Smooth muscle cell (in vitro differentiated cells): ENCODE data around the gene USP3. TPM values are rescaled to one million over a fixed set of nuclear protein-coding genes. Genes with fewer than 3 reads are reported as not detected.

Experiments used
- DNase-seq: peaks from one replicate; lab custom pipeline; 2025; ENCODE audit not compliant: unreplicated experiment; lab: John Stamatoyannopoulos, UW
- H2AFZ ChIP-seq: fragments of 200-600 bp; sonication (generic); 2 replicates; pipeline ENCODE4 v1.6.0; 2016; ENCODE audit warnings: antibody characterized with exemption, low read depth, mild to moderate bottlenecking
- H3F3A ChIP-seq: fragments of 200-600 bp; sonication (generic); 2 replicates; pipeline ENCODE4 v1.6.0; 2017; ENCODE audit warnings: antibody characterized with exemption, low read depth
- H3K27ac ChIP-seq: fragments of 200-600 bp; sonication (generic); 2 replicates; pipeline ENCODE4 v1.5.1; 2016; ENCODE audit warnings: low read depth, mild to moderate bottlenecking
- H3K27me3 ChIP-seq: fragments of 200-600 bp; sonication (generic); 2 replicates; pipeline ENCODE4 v1.6.1; 2016; ENCODE audit warnings: low read depth, mild to moderate bottlenecking
- H3K36me3 ChIP-seq: fragments of 200-600 bp; sonication (generic); 2 replicates; pipeline ENCODE4 v1.5.1; 2016; ENCODE audit warnings: low read depth
- H3K4me1 ChIP-seq: fragments of 200-600 bp; sonication (generic); 2 replicates; pipeline ENCODE4 v1.5.1; 2016; ENCODE audit warnings: low read depth
- H3K4me2 ChIP-seq: fragments of 200-600 bp; sonication (generic); 2 replicates; pipeline ENCODE4 v1.6.0; 2016; ENCODE audit warnings: mild to moderate bottlenecking
- H3K4me3 ChIP-seq: fragments of 200-600 bp; sonication (generic); 2 replicates; pipeline ENCODE4 v1.5.1; 2016; ENCODE audit warnings: mild to moderate bottlenecking
- H3K79me2 ChIP-seq: fragments of 200-600 bp; sonication (generic); 2 replicates; pipeline ENCODE4 v1.6.0; 2016; ENCODE audit warnings: low read depth, mild to moderate bottlenecking
- H3K9ac ChIP-seq: fragments of 200-600 bp; sonication (generic); 2 replicates; pipeline ENCODE4 v1.6.0; 2016; ENCODE audit warnings: low read depth
- H3K9me3 ChIP-seq: fragments of 200-600 bp; sonication (generic); replicated peaks from 2 replicates; pipeline ENCODE4 v1.5.1; 2016; ENCODE audit warnings: low read depth
- H4K20me1 ChIP-seq: fragments of 200-600 bp; sonication (generic); 2 replicates; pipeline ENCODE4 v1.6.0; 2016; ENCODE audit warnings: low read depth
- WGBS: methylation state at CpG from one replicate; pipeline ENCODE4 v1.1.7; 2016; ENCODE audit warnings: low lambda C conversion rate; 5-methylcytosine and 5-hydroxymethylcytosine counted together
- polyA plus RNA-seq: library from polyadenylated mRNA; unstranded; fragments of >200 nt; fragmentation: Nextera tagmentation; extraction: Ambion mirVana; gene quantifications from 2 replicates; pipeline ENCODE4 v1.2.1, GENCODE V29; 2016
- total RNA-seq: library from RNA; depleted of rRNA; stranded (reverse); fragments of >200 nt; gene quantifications from 2 replicates; pipeline ENCODE4 v1.2.3, GENCODE V29; 2014
- TF ChIP-seq, protein P1 (sequence below): fragments of 200-600 bp; sonication (generic); IDR thresholded peaks from 2 replicates; pipeline ENCODE4 v1.5.1; 2017; ENCODE audit warnings: borderline replicate concordance, mild to moderate bottlenecking, antibody characterized with exemption; ENCODE audit not compliant: insufficient read depth, poor library complexity, severe bottlenecking

Gene USP3
- total and polyA plus RNA-seq, 2 experiments from 2014 or later = 17.1 to 26.2 TPM

DNA sequence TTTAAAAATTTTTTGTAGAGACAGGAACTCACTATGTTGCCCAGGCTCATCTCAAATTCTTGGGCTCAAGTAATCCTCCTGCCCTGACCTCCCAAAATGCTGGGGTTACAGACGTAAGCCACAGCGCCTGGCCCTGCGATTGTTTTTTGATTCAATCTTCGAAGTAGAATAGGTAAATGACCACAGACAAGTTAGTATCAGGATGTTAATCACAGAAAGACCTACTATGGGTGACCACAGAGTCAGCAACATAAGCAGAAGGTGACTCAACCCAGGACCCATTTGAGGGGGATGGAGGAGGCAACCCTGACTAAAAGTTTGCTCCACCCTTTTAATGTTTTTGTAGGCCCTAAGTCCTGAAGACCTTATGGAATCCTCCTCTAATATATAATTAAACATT is 10.0 kb upstream of the USP3 start:
- Histone ChIP-seq H4K20me1 (no peaks in the 10 kb centered on the region), H3K9ac (no peak overlapping the region), H3K36me3 (no peaks in the 10 kb centered on the region), H3K27me3 (no peaks in the 10 kb centered on the region), H3K4me2 (no peak overlapping the region), H2AFZ (no peak overlapping the region), H3K9me3 (no peaks in the 10 kb centered on the region), H3K4me1 (peaks cover 5% of the 10 kb centered on the region), H3F3A (peaks cover 7% of the 10 kb centered on the region), H3K79me2 (no peaks in the 10 kb centered on the region), H3K27ac (no peak overlapping the region), H3K4me3 (no peak overlapping the region)
- DNase-seq = no peak
- 90% methylated on average over 4 of the region's 4 CpGs for WGBS
- TF ChIP-seq, protein P1, sequence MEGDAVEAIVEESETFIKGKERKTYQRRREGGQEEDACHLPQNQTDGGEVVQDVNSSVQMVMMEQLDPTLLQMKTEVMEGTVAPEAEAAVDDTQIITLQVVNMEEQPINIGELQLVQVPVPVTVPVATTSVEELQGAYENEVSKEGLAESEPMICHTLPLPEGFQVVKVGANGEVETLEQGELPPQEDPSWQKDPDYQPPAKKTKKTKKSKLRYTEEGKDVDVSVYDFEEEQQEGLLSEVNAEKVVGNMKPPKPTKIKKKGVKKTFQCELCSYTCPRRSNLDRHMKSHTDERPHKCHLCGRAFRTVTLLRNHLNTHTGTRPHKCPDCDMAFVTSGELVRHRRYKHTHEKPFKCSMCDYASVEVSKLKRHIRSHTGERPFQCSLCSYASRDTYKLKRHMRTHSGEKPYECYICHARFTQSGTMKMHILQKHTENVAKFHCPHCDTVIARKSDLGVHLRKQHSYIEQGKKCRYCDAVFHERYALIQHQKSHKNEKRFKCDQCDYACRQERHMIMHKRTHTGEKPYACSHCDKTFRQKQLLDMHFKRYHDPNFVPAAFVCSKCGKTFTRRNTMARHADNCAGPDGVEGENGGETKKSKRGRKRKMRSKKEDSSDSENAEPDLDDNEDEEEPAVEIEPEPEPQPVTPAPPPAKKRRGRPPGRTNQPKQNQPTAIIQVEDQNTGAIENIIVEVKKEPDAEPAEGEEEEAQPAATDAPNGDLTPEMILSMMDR = no peak

DNA sequence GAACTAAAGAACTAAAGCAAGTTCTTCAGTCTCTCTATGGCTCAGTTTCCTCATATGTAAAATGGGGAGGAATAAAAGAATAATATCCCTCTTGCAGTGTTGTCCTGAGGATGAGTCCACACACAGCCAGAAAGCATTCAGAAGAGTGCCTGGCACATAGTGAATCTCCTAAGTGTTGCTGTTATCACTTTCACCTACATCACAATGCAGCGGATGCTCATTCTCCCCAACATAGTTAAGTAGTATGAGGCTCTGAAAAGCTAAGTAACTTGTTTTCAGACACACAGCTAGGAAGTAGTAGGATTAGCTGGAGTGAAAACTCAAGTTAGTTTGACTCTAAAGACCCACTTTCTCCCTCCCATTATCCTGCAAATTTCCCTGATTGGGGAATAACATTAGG is 9.1 kb upstream of the USP3 start:
- H3K4me3 ChIP-seq = no peak overlapping the region
- 54% methylated on average over 1 of the region's 1 CpG for WGBS
- DNase-seq = no peak
- TF ChIP-seq, protein P1 = no peak
- no peak overlapping the region for H3K27ac ChIP-seq
- no peak overlapping the region for H2AFZ ChIP-seq
- no peaks in the 10 kb centered on the region for H4K20me1 ChIP-seq
- no peaks in the 10 kb centered on the region for H3K9me3 ChIP-seq
- H3F3A ChIP-seq = peaks cover 7% of the 10 kb centered on the region
- no peaks in the 10 kb centered on the region for H3K79me2 ChIP-seq
- no peak overlapping the region for H3K4me2 ChIP-seq
- H3K4me1 ChIP-seq = peaks cover 5% of the 10 kb centered on the region
- no peaks in the 10 kb centered on the region for H3K36me3 ChIP-seq
- H3K9ac ChIP-seq = no peak overlapping the region
- H3K27me3 ChIP-seq = no peaks in the 10 kb centered on the region

DNA sequence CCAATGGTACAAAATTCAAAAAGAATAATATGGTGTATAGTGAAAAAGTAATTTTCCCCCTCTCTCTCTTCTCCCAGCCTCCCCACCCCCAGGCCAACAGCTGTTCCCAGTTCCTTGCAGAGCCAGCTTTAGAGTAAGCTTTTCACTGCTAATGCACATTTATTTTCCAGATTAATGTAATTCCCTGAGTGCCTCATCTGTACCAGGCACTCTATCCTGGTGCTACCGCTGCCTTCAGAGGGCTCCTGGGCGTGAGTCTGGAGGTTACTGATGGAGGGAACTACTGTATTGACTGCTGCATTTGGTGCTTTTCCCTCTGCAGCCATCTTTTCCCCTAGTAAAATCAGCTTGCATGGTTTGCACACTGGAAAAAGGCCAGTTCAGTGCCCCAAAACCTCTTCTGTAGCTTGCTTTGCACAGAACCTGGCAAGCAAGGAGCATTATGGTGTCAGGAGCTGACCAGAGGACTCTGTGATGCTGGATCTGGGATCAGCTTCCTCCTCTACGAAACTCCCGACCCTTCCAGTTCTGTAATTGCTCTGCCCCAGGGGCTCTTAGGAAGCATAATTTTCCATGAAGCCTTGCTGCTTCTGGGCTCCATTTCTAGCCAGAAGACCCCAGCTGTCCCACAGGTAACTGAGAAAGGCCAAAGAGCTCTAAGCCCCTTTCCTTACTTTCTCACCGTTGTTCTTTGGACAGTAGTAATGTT is 8.5 kb upstream of the USP3 start:
- no peaks in the 10 kb centered on the region for H4K20me1 ChIP-seq
- H3K4me2 ChIP-seq = no peak overlapping the region
- no peak overlapping the region for H3K4me3 ChIP-seq
- no peaks in the 10 kb centered on the region for H3K27me3 ChIP-seq
- H3K79me2 ChIP-seq = no peaks in the 10 kb centered on the region
- peaks cover 7% of the 10 kb centered on the region for H3F3A ChIP-seq
- WGBS = 75% methylated on average over 5 of the region's 5 CpGs
- H3K27ac ChIP-seq = no peak overlapping the region
- DNase-seq = no peak
- no peak overlapping the region for H3K9ac ChIP-seq
- no peaks in the 10 kb centered on the region for H3K9me3 ChIP-seq
- no peak overlapping the region for H2AFZ ChIP-seq
- H3K4me1 ChIP-seq = peaks cover 5% of the 10 kb centered on the region
- no peaks in the 10 kb centered on the region for H3K36me3 ChIP-seq
- TF ChIP-seq, protein P1 = no peak
